HG03432 (cell line): ENCODE measurements around the gene TRIM22.
A peak's percentile ranks its signal among the peaks of the same experiment; 100 is the strongest.
"Not testable (repeated sequence)": the region's sequence is repeated elsewhere in the genome, so short reads cannot be mapped to it uniquely, and the experiment has no call there.

Experiments
- ATAC-seq: cut with Tn5 transposase; IDR thresholded peaks from one replicate; pipeline ENCODE4 v1.9.1; 2021; ENCODE audit warnings: mild to moderate bottlenecking, moderate library complexity; ENCODE audit not compliant: unreplicated experiment

Gene TRIM22, protein sequence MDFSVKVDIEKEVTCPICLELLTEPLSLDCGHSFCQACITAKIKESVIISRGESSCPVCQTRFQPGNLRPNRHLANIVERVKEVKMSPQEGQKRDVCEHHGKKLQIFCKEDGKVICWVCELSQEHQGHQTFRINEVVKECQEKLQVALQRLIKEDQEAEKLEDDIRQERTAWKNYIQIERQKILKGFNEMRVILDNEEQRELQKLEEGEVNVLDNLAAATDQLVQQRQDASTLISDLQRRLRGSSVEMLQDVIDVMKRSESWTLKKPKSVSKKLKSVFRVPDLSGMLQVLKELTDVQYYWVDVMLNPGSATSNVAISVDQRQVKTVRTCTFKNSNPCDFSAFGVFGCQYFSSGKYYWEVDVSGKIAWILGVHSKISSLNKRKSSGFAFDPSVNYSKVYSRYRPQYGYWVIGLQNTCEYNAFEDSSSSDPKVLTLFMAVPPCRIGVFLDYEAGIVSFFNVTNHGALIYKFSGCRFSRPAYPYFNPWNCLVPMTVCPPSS

GRCh38 chr11:5689551-5689983 lies at the start of gene TRIM22:
TRIM22 (plus strand) TSS chr11:5689790; CDS start chr11:5696233, 6,443 bp downstream.
- ATAC-seq = peak; percentile 75

DNA sequence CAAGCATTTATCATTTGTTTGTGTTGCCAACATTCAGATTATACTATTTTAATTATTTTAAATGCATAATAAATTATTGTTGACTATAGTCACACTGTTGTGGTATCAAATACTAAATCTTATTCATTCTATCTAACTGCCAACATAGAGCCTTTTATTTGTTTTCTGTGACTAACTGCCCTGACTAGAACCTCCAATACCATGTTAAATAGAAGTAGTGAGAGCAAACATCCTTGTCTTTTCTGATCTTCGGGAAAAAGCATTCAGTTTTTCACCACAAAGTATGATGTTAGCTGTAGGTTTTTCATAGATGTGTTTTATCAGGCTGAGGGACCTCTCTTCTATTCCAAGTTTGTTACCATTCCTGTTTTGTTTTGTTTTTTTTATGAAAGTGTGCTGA lies 49.6 kb upstream of the TRIM22 start:
- no peak for ATAC-seq

DNA sequence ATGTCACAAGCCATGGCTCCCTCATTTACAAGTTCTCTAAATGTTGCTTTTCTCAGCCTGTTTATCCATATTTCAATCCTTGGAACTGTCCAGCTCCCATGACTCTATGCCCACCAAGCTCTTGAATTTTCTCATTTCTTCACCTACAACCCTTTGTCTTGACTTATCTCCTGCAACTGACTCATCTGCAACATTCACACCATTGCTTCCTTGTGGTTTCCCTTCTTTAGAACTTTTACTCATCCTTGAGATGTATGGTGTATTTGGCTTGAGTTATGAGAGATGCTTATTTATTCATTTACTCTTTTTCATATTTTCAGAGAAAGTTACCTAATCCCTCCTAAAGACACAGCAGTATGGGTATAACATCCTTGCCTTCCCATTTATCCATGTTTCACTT lies 46.0 kb upstream of the TRIM22 start:
- no peak for ATAC-seq

DNA sequence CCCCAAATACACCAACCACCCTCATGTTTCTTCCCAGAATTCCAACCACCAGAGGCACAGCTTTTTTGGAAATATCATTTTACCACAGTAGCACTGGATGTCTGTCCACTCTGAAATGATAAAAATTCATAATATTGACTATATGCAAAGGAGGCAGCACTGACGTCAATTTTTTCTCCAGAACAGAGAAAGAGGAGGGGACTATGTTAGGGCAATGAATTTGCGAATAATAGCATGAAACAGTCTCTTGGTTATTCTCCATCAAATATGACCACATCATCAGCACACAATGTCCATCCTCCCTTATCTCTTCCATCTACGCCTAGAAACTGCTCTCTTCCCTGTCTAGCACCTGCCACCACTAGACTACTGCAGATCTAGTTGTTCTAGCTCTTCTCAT lies 43.5 kb upstream of the TRIM22 start:
- no peak for ATAC-seq

- ATAC-seq = no peak
Observed at GRCh38 chr11:5655474-5655873, 34.1 kb upstream of the TRIM22 start.

- not testable (repeated sequence) for ATAC-seq
Observed at GRCh38 chr11:5656956-5657355, 32.6 kb upstream of the TRIM22 start.

DNA sequence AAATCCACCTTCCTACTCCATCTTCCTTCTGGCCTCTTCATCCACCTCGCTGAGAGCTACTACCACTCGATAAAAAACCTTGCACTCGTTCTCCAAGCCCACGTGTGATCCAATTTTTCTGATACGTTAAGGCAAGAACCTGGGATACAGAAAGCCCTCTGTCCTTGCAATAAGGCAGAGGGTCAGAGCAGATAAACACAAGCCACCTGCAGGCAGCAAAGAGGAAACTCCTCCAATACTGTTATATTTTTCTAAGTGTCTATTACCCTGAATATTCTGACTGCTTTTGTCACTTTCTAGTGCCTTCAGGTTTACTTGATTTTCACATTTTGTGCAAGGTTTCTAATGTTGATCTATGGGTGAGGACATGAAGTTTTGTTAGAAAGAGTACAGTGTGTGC lies 31.3 kb upstream of the TRIM22 start:
- no peak for ATAC-seq

DNA sequence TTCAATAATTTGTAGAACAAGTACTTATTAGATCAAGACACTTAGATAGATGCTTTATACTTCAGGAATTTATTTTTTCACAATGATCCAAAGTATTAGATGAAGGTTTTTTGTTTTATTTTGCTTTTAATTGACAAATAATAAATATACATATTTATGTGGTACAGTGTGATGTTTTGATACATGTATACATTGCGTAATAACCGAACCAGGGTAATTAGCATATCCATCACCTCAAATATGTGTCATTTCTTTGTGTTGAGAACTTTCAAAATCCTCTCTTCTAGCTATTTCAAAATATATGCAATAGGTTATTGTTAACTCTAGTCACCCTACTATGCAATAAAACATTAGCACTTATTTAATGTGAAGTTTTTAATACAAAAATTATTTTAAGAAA lies 26.1 kb upstream of the TRIM22 start:
- ATAC-seq = no peak

- no peak for ATAC-seq
Observed at GRCh38 chr11:5665051-5665570, 24.5 kb upstream of the TRIM22 start.

GRCh38 chr11:5665746-5666401 lies 23.7 kb upstream of the TRIM22 start:
- no peak for ATAC-seq

DNA sequence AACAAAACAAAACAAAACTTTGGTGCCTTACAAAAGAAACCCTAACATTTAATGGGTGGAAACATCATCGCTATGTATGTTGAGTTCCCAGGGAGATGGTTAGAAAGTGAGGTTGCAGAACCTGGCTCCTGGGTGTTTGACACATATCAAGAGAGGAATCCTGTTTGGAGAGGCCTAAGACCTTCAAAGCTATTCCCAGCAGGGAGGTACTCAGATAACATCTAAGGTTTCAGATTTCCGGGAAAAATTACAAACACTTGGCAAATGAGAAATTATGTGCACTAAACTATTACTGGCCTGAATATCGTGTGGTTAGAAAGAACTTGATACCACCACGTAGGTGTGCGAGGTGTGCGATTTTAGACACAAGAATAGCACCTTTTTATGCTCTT lies 23.2 kb upstream of the TRIM22 start:
- ATAC-seq = no peak

GRCh38 chr11:5671831-5672230 lies 17.8 kb upstream of the TRIM22 start:
- ATAC-seq = no peak

GRCh38 chr11:5674391-5674790 lies 15.2 kb upstream of the TRIM22 start:
- no peak for ATAC-seq

GRCh38 chr11:5679811-5680210 lies 9.8 kb upstream of the TRIM22 start:
- ATAC-seq = no peak

- ATAC-seq = not testable (repeated sequence)
Observed at GRCh38 chr11:5682890-5683441, 6.6 kb upstream of the TRIM22 start.

- not testable (repeated sequence) for ATAC-seq
Observed at GRCh38 chr11:5683620-5684019, 6.0 kb upstream of the TRIM22 start.

- peak; percentile 13 for ATAC-seq
Observed at GRCh38 chr11:5684036-5684645, 5.4 kb upstream of the TRIM22 start.

DNA sequence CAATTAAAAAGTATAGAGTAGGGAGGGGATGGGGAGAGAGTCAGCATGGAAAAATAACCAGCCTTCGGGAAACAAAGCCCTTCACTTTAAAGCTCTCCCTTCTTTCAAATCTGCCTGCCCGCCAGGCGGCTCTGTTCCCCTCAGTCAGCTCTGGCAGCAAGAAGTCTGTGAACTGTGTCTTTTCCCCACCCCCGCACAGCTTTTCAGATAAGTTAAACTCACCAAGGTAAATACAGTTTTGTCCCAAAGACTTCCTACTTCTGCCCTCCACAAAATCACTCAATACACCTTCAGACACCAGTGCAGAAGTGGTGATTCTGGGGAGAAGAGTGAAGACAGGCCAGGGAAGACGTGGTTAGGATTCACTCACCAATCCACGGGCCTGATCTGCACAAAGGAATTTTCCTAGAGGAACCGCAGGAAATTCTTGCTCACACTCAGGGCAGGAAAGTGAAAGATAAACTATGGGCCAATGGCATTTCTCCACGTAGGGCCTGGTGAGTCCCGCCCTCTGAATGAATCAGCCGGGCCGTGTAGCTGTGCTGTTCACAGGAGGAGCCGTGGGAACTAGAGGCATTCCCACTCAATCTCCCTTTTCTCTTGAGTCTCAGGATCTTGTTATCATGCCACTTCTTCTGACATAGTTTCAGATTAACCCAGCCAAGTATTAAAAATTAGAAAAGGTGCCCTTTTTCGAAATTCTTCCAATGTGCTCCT lies 4.8 kb upstream of the TRIM22 start, which contains the start of gene TRIM5:
Gene TRIM5 (minus strand): TSS at position 429 of the 717 bp plus-strand sequence. CDS start 4,897 bp downstream, outside the sequence.
- ATAC-seq = peak; percentile 81

DNA sequence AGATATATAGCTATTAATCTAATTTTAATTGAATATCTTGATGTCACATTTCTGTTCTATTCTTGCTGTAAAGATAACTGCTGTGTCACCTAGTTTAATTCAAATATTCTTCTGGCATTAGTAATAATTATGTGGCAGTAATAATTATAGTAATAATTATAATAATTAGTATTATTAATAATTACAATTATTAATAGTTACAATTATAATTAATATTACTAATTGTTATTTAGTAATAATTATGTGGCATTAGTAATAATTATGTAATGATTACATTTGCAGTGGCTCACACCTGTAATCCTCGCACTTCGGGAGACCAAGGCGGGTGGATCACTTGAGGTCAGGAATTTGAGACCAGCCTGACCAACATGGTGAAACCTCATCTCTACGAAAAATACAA lies 3.2 kb upstream of the TRIM22 start:
- no peak for ATAC-seq

DNA sequence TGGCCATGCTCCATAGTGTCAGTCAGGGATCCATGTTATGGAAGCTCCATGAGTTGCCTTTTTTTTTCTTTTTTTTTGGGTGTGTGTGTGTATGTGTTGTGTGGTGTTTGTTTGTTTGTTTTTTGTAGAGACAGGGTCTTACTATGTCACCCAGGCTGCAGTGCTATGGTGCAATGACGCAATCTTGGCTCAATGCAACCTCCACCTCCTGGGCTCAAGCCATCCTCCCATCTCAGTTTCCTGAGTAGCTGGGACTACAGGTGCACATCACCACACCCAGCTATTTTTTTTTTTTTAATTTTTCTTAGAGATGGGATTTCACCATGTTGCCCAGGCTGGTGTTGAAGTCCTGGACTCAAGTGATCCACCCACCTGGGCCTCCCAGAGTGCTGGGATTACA lies 1.1 kb upstream of the TRIM22 start:
- ATAC-seq = no peak
